HCT116 (cell line): ENCODE results near the gene CROT. TPM values are rescaled to one million over a fixed set of nuclear protein-coding genes. Genes with fewer than 3 reads are reported as not detected.
"Not testable (repeated sequence)": the region's sequence is repeated elsewhere in the genome, so short reads cannot be mapped to it uniquely, and the experiment has no call there.

Experiments
- ATAC-seq: fragments of 200-7000 bp; cut with Tn5 transposase; 2 replicates; pipeline ENCODE4 v1.9.1; 2020; ENCODE audit warnings: mild to moderate bottlenecking, moderate library complexity
- BruUV-seq: library from RNA; stranded (reverse); fragments of 400-500 nt; replicated peaks from 2 replicates; lab custom pipeline; 2021; lab: Mats Ljungman, UMichigan
- CTCF ChIA-PET: fragments of 300-600 bp; sonication (Branson Sonifier 250); formaldehyde crosslinking; loops from one replicate; lab custom pipeline; 2021; ENCODE audit warnings: antibody characterized with exemption; lab: Charles Lee
- POLR2A ChIA-PET: fragments of 300-600, 350-600 bp; sonication (Branson Sonifier 250); formaldehyde crosslinking; loops from one replicate; lab custom pipeline; 2021; ENCODE audit warnings: antibody characterized with exemption; lab: Charles Lee
- RAD21 ChIA-PET, 2 experiments: fragments of 300-600 bp; sonication (Branson Sonifier 250); formaldehyde crosslinking; loops; one replicate each; lab custom pipeline; 2023; ENCODE audit warnings: low total read pairs in 2 of 2; ENCODE audit not compliant: uncharacterized antibody in 2 of 2, unreplicated experiment in 2 of 2, low non-redundant PET in 1 of 2; lab: Charles Lee
- DNase-seq: peaks from one replicate; pipeline ENCODE4 v3.0.0-alpha.2; 2010; ENCODE audit warnings: low read depth, low spot score
- H2AFZ ChIP-seq: fragments of 200-600 bp; shearing (Covaris generic), sonication (generic); 2 replicates; pipeline ENCODE4 v1.6.1; 2017; ENCODE audit warnings: low read depth, mixed run types, mixed read lengths, antibody characterized with exemption, low read length; ENCODE audit not compliant: poor library complexity, severe bottlenecking
- H3K27ac ChIP-seq: 2 replicates; pipeline ENCODE4 v1.5.1; 2012; ENCODE audit warnings: low read depth, low read length
- H3K27me3 ChIP-seq: fragments of 200-600 bp; sonication (generic); 2 replicates; pipeline ENCODE4 v1.6.1; 2016; ENCODE audit warnings: mixed run types, low read length, mixed read lengths; ENCODE audit not compliant: insufficient read depth
- H3K36me3 ChIP-seq, 2 experiments: fragments of 200-500 bp in 1 of 2; fragments of 200-600 bp in 1 of 2; sonication (Bioruptor generic) in 1 of 2; sonication (generic) in 1 of 2; 2 replicates each; pipeline versions ENCODE4 v1.5.1 to v1.6.1; 2014 to 2016; ENCODE audit warnings: low read length in 2 of 2, inconsistent platforms in 1 of 2, mixed read lengths in 1 of 2, mixed run types in 1 of 2; ENCODE audit not compliant: insufficient read depth in 2 of 2, control insufficient read depth in 1 of 2
- H3K4me1 ChIP-seq, 2 experiments: fragments of 200-600 bp in 1 of 2; sonication (generic) in 1 of 2; 2 replicates each; pipeline versions ENCODE4 v1.5.1 to v1.6.1; 2012 to 2017; ENCODE audit warnings: low read length in 2 of 2, inconsistent platforms in 1 of 2, mild to moderate bottlenecking in 1 of 2, mixed read lengths in 1 of 2, mixed run types in 1 of 2, moderate library complexity in 1 of 2; ENCODE audit not compliant: insufficient read depth in 2 of 2, control insufficient read depth in 1 of 2
- H3K4me2 ChIP-seq: fragments of 200-600 bp; sonication (generic); 2 replicates; pipeline ENCODE4 v1.6.1; 2017; ENCODE audit warnings: mixed run types, low read length, mixed read lengths
- H3K4me3 ChIP-seq, 2 experiments: fragments of 200-600 bp in 1 of 2; sonication (generic) in 1 of 2; replicated peaks in 1 of 2; 2 replicates each; pipeline ENCODE4 v1.5.1; 2011 to 2016; ENCODE audit warnings: low read length in 2 of 2, control low read depth in 1 of 2, low read depth in 1 of 2, mild to moderate bottlenecking in 1 of 2, mixed read lengths in 1 of 2, mixed run types in 1 of 2
- H3K79me2 ChIP-seq: fragments of 200-600 bp; sonication (generic); 2 replicates; pipeline ENCODE4 v1.6.1; 2017; ENCODE audit warnings: mild to moderate bottlenecking, mixed run types, low read length, moderate library complexity, mixed read lengths; ENCODE audit not compliant: insufficient read depth
- H3K9ac ChIP-seq: fragments of 200-600 bp; sonication (generic); 2 replicates; pipeline ENCODE4 v1.6.1; 2016; ENCODE audit warnings: low read length, mixed read lengths
- H3K9me2 ChIP-seq: fragments of 200-600 bp; sonication (generic), shearing (Covaris generic); 2 replicates; pipeline ENCODE4 v1.6.1; 2017; ENCODE audit warnings: mixed run types, mild to moderate bottlenecking, moderate library complexity; ENCODE audit not compliant: insufficient read depth
- H3K9me3 ChIP-seq, 2 experiments: fragments of 200-500 bp in 1 of 2; fragments of 200-600 bp in 1 of 2; sonication (Bioruptor generic) in 1 of 2; sonication (generic) in 1 of 2; 2 replicates each; pipeline ENCODE4 v1.6.1; 2014 to 2017; ENCODE audit warnings: low read length in 2 of 2, mixed read lengths in 2 of 2, inconsistent platforms in 1 of 2, low read depth in 1 of 2, mild to moderate bottlenecking in 1 of 2, mixed run types in 1 of 2, moderate library complexity in 1 of 2; ENCODE audit not compliant: control insufficient read depth in 1 of 2, insufficient read depth in 1 of 2
- H4K20me1 ChIP-seq: fragments of 200-600 bp; sonication (generic), shearing (Covaris generic); 2 replicates; pipeline ENCODE4 v1.6.1; 2017; ENCODE audit warnings: mixed run types, mild to moderate bottlenecking, moderate library complexity; ENCODE audit not compliant: insufficient read depth
- EGR1 ChIP-seq: IDR thresholded peaks from 2 replicates; pipeline ENCODE4 v1.6.1; 2012; ENCODE audit warnings: low read depth
- ELF1 ChIP-seq: IDR thresholded peaks from 2 replicates; pipeline ENCODE4 v1.6.1; 2012; ENCODE audit warnings: low read depth, borderline replicate concordance
- EZH2 ChIP-seq: fragments of 200-600 bp; sonication (generic); IDR thresholded peaks from 2 replicates; pipeline ENCODE4 v1.6.1; 2017; ENCODE audit warnings: antibody characterized with exemption, mixed run types
- POLR2A ChIP-seq: IDR thresholded peaks from 2 replicates; pipeline ENCODE4 v1.7.0; 2011; ENCODE audit warnings: borderline replicate concordance; ENCODE audit not compliant: insufficient read depth, insufficient read length; ENCODE audit errors: extremely low read depth
- POLR2AphosphoS5 ChIP-seq: IDR thresholded peaks from 2 replicates; pipeline ENCODE4 v1.6.1; 2011; ENCODE audit warnings: mild to moderate bottlenecking, low read depth, low read length, moderate library complexity
- RAD21 ChIP-seq: IDR thresholded peaks from 2 replicates; pipeline ENCODE4 v1.6.1; 2012; ENCODE audit warnings: low read depth, mild to moderate bottlenecking
- SIN3A ChIP-seq: IDR thresholded peaks from 2 replicates; pipeline ENCODE4 v1.6.1; 2012; ENCODE audit warnings: low read depth
- SRF ChIP-seq: IDR thresholded peaks from 2 replicates; pipeline ENCODE4 v1.6.1; 2012; ENCODE audit warnings: low read depth
- TCF7L2 ChIP-seq: IDR thresholded peaks from 2 replicates; pipeline ENCODE4 v1.7.0; 2011; ENCODE audit warnings: borderline replicate concordance, inconsistent platforms; ENCODE audit not compliant: insufficient read depth, insufficient read length; ENCODE audit errors: extremely low read depth
- YY1 ChIP-seq: IDR thresholded peaks from 2 replicates; pipeline ENCODE4 v1.6.1; 2011; ENCODE audit warnings: low read length, low read depth, moderate library complexity, mild to moderate bottlenecking; ENCODE audit not compliant: insufficient replicate concordance; ENCODE audit errors: extremely low read depth
- ZFX ChIP-seq: fragments of 450-650 bp; IDR thresholded peaks from 2 replicates; pipeline ENCODE4 v1.6.1; 2017
- intact Hi-C: fragments of 100-400 bp; cut with micrococcal nuclease; formaldehyde crosslinking; loops from 2 replicates; pipeline ENCODE4 v1.10.0; 2022
- total RNA-seq: library from RNA; stranded (reverse); gene quantifications from one replicate; pipeline ENCODE4 v1.2.1, GENCODE V29; 2021; ENCODE audit not compliant: unreplicated experiment
- TF ChIP-seq, protein P1 (sequence below): IDR thresholded peaks from 2 replicates; pipeline ENCODE4 v1.6.1; 2011; ENCODE audit warnings: mild to moderate bottlenecking, low read length, moderate library complexity; ENCODE audit not compliant: insufficient replicate concordance; ENCODE audit errors: extremely low read depth

Gene CROT
- total RNA-seq, 1 experiment from 2014 or later: 0.07 TPM

DNA sequence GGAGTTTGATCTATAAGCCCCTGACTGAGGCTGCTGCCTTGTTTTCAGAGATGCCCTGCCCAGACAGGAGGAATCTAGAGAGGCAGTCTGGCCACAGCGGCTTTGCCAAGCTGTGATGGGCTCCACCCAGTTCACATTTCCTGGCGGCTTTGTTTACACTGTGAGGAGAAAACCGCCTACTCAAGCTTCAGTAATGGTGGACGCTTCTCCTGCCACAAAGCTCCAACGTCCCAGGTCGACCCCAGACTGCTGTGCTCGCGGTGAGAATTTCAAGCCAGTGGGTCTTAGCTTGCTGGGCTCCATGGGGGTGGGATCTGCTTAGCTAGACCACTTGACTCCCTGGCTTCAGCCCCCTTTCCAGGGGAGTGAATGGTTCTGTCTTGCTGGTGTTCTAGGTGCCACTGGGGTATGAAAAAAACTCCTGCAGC, 26.3 kb upstream of the CROT start:
- CTCF ChIA-PET: interaction anchor here (0.9 to 4.6 kb wide), 2 partner anchors 9 to 97 kb away, joined by 3 to 28 read pairs; no protein-coding TSS in a partner anchor
- RAD21 ChIA-PET, POLR2A ChIA-PET, H4K20me1 ChIP-seq, H3K9ac ChIP-seq, DNase-seq, H3K9me3 ChIP-seq, H3K4me3 ChIP-seq, BruUV-seq, H3K27ac ChIP-seq, H3K36me3 ChIP-seq, H3K9me2 ChIP-seq, H3K4me1 ChIP-seq, H3K27me3 ChIP-seq, H3K79me2 ChIP-seq: not testable (repeated sequence)
- peak overlapping the region; percentile 35 for H2AFZ ChIP-seq
- intact Hi-C loops: loop anchor here (10.0 kb wide), 1 partner anchor 796 kb away; no protein-coding TSS in a partner anchor
- peak; percentile 57 for ATAC-seq
- peak overlapping the region; percentile 41 for H3K4me2 ChIP-seq

DNA sequence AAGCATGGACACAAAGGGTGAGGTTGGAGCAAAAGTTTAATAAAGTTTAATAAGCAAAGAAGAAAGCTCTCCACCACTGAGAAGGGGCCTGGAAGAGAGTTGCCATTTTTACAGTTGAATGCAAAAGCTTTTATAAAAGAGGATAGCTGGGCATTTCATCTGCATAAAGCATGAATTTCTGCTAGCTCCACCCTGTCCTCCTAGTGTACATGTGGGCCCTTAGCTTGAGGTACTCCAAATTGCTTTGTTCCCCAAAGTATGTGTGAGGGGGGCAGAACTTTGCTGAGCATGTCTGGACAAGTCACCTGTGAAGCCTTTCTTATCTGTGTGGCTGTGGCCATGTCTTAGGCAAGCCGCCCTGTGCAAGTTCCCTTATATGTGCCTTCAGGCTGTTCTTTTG, 22.6 kb upstream of the CROT start:
- POLR2A ChIA-PET: no interaction called here
- H3K4me1 ChIP-seq: peaks cover 2 to 7% of the 10 kb centered on the region in 2 experiments; a peak in 1 of 4 replicates
- TF ChIP-seq SIN3A (no peak), RAD21 (no peak), YY1 (no peak), SRF (no peak), ELF1 (no peak), ZFX (no peak), EZH2 (no peak), POLR2A (no peak), EGR1 (no peak), POLR2AphosphoS5 (no peak), TCF7L2 (no peak)
- TF ChIP-seq, protein P1, sequence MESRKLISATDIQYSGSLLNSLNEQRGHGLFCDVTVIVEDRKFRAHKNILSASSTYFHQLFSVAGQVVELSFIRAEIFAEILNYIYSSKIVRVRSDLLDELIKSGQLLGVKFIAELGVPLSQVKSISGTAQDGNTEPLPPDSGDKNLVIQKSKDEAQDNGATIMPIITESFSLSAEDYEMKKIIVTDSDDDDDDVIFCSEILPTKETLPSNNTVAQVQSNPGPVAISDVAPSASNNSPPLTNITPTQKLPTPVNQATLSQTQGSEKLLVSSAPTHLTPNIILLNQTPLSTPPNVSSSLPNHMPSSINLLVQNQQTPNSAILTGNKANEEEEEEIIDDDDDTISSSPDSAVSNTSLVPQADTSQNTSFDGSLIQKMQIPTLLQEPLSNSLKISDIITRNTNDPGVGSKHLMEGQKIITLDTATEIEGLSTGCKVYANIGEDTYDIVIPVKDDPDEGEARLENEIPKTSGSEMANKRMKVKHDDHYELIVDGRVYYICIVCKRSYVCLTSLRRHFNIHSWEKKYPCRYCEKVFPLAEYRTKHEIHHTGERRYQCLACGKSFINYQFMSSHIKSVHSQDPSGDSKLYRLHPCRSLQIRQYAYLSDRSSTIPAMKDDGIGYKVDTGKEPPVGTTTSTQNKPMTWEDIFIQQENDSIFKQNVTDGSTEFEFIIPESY: no peak
- H3K27ac ChIP-seq: no peak overlapping the region
- BruUV-seq: no TSS peak
- H3K79me2 ChIP-seq: no peaks in the 10 kb centered on the region
- CTCF ChIA-PET: no interaction called here
- no peaks in the 10 kb centered on the region for H4K20me1 ChIP-seq
- H3K9me2 ChIP-seq: no peaks in the 10 kb centered on the region
- no peaks in the 10 kb centered on the region for H3K27me3 ChIP-seq
- H3K36me3 ChIP-seq: no peaks in the 10 kb centered on the region; a peak in 1 of 4 replicates
- no peak overlapping the region for H3K4me2 ChIP-seq
- intact Hi-C loops: no loop called here
- DNase-seq (no peak), ATAC-seq (no peak)
- H3K9me3 ChIP-seq: peaks cover 9 to 10% of the 10 kb centered on the region in 2 experiments; a peak in 2 of 4 replicates
- H3K4me3 ChIP-seq: no peak overlapping the region
- RAD21 ChIA-PET: no interaction called here
- H3K9ac ChIP-seq: no peak overlapping the region
- H2AFZ ChIP-seq: no peak overlapping the region
